SK-N-SH treated with all-trans-retinoic acid at 6 μM for 48 hours (cell line): ENCODE measurements around the gene HCK.

ENCODE experiments used
- ATAC-seq: fragments of 200-7000 bp; cut with Tn5 transposase; 3 replicates; pipeline ENCODE4 v1.9.1; 2020; ENCODE audit warnings: mild to moderate bottlenecking, moderate library complexity
- ARNTL ChIP-seq: fragments of 450-650 bp; formaldehyde crosslinking; IDR thresholded peaks from 2 replicates; pipeline ENCODE4 v1.5.0; 2020; ENCODE audit warnings: low read depth, mild to moderate bottlenecking, moderate library complexity, borderline replicate concordance
- BACH2 ChIP-seq: fragments of 250-450 bp; sonication (Bioruptor Pico); IDR thresholded peaks from 2 replicates; pipeline ENCODE4 v1.9.0; 2021; ENCODE audit warnings: mild to moderate bottlenecking, borderline replicate concordance
- CREB5 ChIP-seq: fragments of 250-450 bp; sonication (Bioruptor Pico); IDR thresholded peaks from 2 replicates; pipeline ENCODE4 v1.5.1; 2020; ENCODE audit warnings: low read depth, mild to moderate bottlenecking, moderate library complexity
- CSRNP3 ChIP-seq: fragments of 250-450 bp; sonication (Bioruptor Pico); IDR thresholded peaks from 2 replicates; pipeline ENCODE4 v1.5.1; 2021; ENCODE audit warnings: mild to moderate bottlenecking, moderate library complexity
- ESRRG ChIP-seq: fragments of 250-450 bp; sonication (Bioruptor Pico); IDR thresholded peaks from 2 replicates; pipeline ENCODE4 v1.6.1; 2021; ENCODE audit warnings: mild to moderate bottlenecking
- GLIS3 ChIP-seq: fragments of 250-450 bp; sonication (Bioruptor Pico); IDR thresholded peaks from 2 replicates; pipeline ENCODE4 v1.5.0; 2020; ENCODE audit warnings: mild to moderate bottlenecking, moderate library complexity
- OSR1 ChIP-seq: fragments of 250-450 bp; sonication (Bioruptor Pico); IDR thresholded peaks from 2 replicates; pipeline ENCODE4 v1.8.0; 2022; ENCODE audit warnings: moderate library complexity, mild to moderate bottlenecking, inconsistent platforms
- PATZ1 ChIP-seq: fragments of 250-450 bp; sonication (Bioruptor Pico); IDR thresholded peaks from 2 replicates; pipeline ENCODE4 v1.8.0; 2020; ENCODE audit warnings: mild to moderate bottlenecking, moderate library complexity, borderline replicate concordance
- POU6F1 ChIP-seq: fragments of 250-450 bp; sonication (Bioruptor Pico); IDR thresholded peaks from 2 replicates; pipeline ENCODE4 v1.8.0; 2021; ENCODE audit warnings: low read depth, mild to moderate bottlenecking, moderate library complexity, borderline replicate concordance
- RARB ChIP-seq: fragments of 250-450 bp; sonication (Bioruptor Pico); IDR thresholded peaks from 2 replicates; pipeline ENCODE4 v1.8.0; 2021; ENCODE audit warnings: mild to moderate bottlenecking, moderate library complexity
- SNAI2 ChIP-seq: fragments of 250-450 bp; sonication (Bioruptor Pico); IDR thresholded peaks from 2 replicates; pipeline ENCODE4 v1.5.0; 2020; ENCODE audit warnings: mild to moderate bottlenecking, moderate library complexity
- TCF4 ChIP-seq: fragments of 250-450 bp; sonication (Bioruptor Pico); IDR thresholded peaks from 2 replicates; pipeline ENCODE4 v1.8.0; 2021; ENCODE audit warnings: mild to moderate bottlenecking, moderate library complexity, borderline replicate concordance
- TOX ChIP-seq: fragments of 250-450 bp; sonication (Bioruptor Pico); IDR thresholded peaks from 2 replicates; pipeline ENCODE4 v1.8.0; 2021; ENCODE audit warnings: mild to moderate bottlenecking, moderate library complexity, borderline replicate concordance
- TSHZ2 ChIP-seq: fragments of 250-450 bp; sonication (Bioruptor Pico); IDR thresholded peaks from 2 replicates; pipeline ENCODE4 v1.5.0; 2020; ENCODE audit warnings: mild to moderate bottlenecking, moderate library complexity
- ZC3H10 ChIP-seq: fragments of 250-450 bp; sonication (Bioruptor Pico); IDR thresholded peaks from 2 replicates; pipeline ENCODE4 v1.5.1; 2021; ENCODE audit warnings: mild to moderate bottlenecking, moderate library complexity
- ZFP3 ChIP-seq: fragments of 250-450 bp; sonication (Bioruptor Pico); IDR thresholded peaks from 2 replicates; pipeline ENCODE4 v1.5.0; 2020; ENCODE audit warnings: mild to moderate bottlenecking, moderate library complexity
- ZFP30 ChIP-seq: fragments of 450-650 bp; formaldehyde crosslinking; IDR thresholded peaks from 2 replicates; pipeline ENCODE4 v1.5.0; 2022; ENCODE audit warnings: mild to moderate bottlenecking, moderate library complexity
- ZNF565 ChIP-seq: fragments of 450-650 bp; formaldehyde crosslinking; conservative IDR thresholded peaks from 2 replicates; pipeline ENCODE4 v1.5.0; 2020; ENCODE audit warnings: low read depth, mild to moderate bottlenecking, moderate library complexity
- ZNF70 ChIP-seq: fragments of 450-650 bp; formaldehyde crosslinking; IDR thresholded peaks from 2 replicates; pipeline ENCODE4 v1.5.0; 2020; ENCODE audit warnings: mild to moderate bottlenecking, moderate library complexity
- ZNF8 ChIP-seq: fragments of 450-650 bp; formaldehyde crosslinking; IDR thresholded peaks from 2 replicates; pipeline ENCODE4 v1.5.0; 2020; ENCODE audit warnings: mild to moderate bottlenecking, moderate library complexity

Gene HCK

GRCh38 chr20:32138921-32139320 is 86.9 kb downstream of the HCK start:
- no peak for ATAC-seq
- TF ChIP-seq ZC3H10 (CRISPR knock-in tag) (no peak), TOX (no peak)

- no peak for TF ChIP-seq TSHZ2 (CRISPR knock-in tag)
- TF ChIP-seq ZNF565 (CRISPR knock-in tag): no peak
- no peak for TF ChIP-seq BACH2 (CRISPR knock-in tag)
- TF ChIP-seq TOX: no peak
- no peak for TF ChIP-seq OSR1 (CRISPR knock-in tag)
- TF ChIP-seq CREB5 (CRISPR knock-in tag): no peak
- no peak for TF ChIP-seq ZFP3 (CRISPR knock-in tag)
- no peak for TF ChIP-seq ZNF8 (CRISPR knock-in tag)
- no peak for TF ChIP-seq POU6F1 (CRISPR knock-in tag)
- no peak for TF ChIP-seq RARB (CRISPR knock-in tag)
- ATAC-seq: no peak
Measured at GRCh38 chr20:32139947-32140346, 87.9 kb downstream of the HCK start.

- no peak for ATAC-seq
- TF ChIP-seq ARNTL (CRISPR knock-in tag) (no peak), GLIS3 (no peak), CSRNP3 (CRISPR knock-in tag) (no peak), SNAI2 (CRISPR knock-in tag) (no peak)
Measured at GRCh38 chr20:32140603-32141002, 88.6 kb downstream of the HCK start.

GRCh38 chr20:32141465-32141980 is 89.5 kb downstream of the HCK start:
- no peak for ATAC-seq
- TF ChIP-seq OSR1 (CRISPR knock-in tag): no peak
- TF ChIP-seq ZNF8 (CRISPR knock-in tag): no peak
- TF ChIP-seq TCF4 (CRISPR knock-in tag): no peak
- TF ChIP-seq CREB5 (CRISPR knock-in tag): no peak
- TF ChIP-seq ZC3H10 (CRISPR knock-in tag): no peak
- TF ChIP-seq POU6F1 (CRISPR knock-in tag): no peak
- no peak for TF ChIP-seq ZFP30 (CRISPR knock-in tag)
- no peak for TF ChIP-seq ESRRG
- no peak for TF ChIP-seq SNAI2 (CRISPR knock-in tag)
- no peak for TF ChIP-seq ZNF70 (CRISPR knock-in tag)
- TF ChIP-seq ZNF565 (CRISPR knock-in tag): no peak
- TF ChIP-seq TOX: no peak
- TF ChIP-seq PATZ1: no peak
